DMS114 treated with DMSO at 0.1 percent for 48 hours (cell line): ENCODE measurements around the gene RAD51B.

ENCODE experiments used
- DNase-seq: peaks from one replicate; lab custom pipeline; 2025; ENCODE audit not compliant: unreplicated experiment; lab: John Stamatoyannopoulos, UW

Gene RAD51B

GRCh38 chr14:68230202-68230949, 410.8 kb downstream of the RAD51B start:
- no peak for DNase-seq

DNA sequence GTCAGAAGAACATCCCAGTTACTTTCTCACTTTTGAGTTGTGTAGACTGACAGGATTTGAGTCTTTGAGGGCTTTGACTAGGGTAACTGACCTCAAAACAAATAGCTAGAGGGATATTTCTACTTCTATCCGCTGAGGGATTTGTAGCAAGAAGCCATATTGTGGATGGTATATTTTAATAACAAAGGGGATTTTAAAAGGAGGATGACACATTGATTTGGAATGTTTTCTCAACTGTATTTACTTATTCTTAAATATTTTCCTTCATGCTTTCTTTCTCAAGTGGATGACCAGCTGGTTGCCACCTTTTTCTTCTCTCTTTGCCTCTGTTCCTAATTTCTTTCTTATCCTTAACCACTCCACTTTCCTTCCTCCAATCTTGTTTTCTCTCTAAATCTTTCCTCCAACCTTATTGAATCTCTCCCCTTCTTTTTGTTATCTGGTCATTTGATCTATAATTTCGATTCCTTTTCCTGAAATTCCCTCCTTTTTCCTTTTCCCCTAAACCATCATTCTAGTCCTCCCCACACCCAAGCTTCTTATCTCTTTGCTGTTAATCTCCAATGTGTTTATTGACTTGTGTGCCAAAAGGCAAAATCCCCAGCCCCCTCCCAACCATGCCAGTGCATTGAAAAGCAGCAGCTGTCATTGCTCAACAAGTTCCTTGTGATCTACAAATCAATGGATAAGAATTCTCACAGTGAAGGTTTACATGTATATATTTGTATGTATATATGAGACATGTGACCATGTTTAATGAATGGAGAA, 411.6 kb downstream of the RAD51B start:
- DNase-seq = no peak

DNA sequence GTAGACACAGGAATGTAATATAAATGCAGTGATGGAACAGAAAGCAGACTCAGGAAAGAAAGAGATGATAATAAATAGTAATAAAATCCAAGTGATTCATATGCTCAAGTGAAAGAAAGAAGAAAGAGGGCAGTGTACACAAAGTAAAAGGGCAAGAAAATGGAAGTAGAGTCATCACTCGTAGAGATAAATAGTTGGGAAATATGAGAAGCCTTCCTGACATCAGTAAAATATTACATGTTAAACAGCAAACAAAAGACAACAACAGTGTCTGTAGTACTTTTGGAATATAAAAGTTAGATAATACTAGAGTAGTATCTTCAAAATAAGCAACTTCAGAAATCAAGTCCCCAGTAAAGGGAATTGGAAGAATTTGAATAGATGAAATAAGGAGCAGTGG, 412.3 kb downstream of the RAD51B start:
- DNase-seq = no peak

DNA sequence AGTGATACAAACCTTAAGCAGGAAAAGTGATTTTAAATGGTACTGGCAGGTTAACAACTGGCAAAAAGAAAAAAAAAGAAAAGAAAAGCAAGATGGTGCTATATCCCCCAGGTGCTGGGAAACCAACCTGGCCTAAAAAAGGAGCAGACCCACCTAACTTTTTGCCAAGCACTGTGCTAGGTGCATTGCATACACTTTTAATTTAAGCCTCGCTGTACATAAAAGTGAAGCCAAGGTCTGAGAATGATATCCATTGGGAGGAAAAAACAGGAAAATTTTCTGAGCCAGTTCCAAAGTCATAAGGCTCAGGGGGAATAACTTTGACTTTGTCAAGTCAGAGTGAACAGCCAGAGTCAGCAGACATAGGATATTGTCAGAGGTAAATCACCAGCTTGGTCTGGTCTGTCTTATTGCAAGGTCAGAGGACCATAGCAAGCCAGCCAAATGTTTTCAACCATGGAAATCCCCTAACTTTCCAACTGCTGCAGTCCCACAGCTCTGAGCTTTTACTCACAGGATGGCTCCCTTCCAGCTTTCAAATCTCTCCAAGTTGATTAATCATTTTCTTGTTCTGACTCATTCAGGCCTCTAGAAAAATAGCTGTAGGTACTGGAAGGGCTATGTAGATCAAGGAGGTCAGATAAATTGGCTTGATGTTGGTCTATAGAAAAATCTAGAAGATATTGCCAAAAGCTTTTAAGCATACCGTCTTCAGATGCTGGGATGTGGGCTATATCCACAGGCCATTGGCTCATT, 412.9 kb downstream of the RAD51B start:
- DNase-seq = no peak

- DNase-seq = no peak
These were observed 413.7 kb downstream of the RAD51B start for GRCh38 chr14:68233101-68233784.

DNA sequence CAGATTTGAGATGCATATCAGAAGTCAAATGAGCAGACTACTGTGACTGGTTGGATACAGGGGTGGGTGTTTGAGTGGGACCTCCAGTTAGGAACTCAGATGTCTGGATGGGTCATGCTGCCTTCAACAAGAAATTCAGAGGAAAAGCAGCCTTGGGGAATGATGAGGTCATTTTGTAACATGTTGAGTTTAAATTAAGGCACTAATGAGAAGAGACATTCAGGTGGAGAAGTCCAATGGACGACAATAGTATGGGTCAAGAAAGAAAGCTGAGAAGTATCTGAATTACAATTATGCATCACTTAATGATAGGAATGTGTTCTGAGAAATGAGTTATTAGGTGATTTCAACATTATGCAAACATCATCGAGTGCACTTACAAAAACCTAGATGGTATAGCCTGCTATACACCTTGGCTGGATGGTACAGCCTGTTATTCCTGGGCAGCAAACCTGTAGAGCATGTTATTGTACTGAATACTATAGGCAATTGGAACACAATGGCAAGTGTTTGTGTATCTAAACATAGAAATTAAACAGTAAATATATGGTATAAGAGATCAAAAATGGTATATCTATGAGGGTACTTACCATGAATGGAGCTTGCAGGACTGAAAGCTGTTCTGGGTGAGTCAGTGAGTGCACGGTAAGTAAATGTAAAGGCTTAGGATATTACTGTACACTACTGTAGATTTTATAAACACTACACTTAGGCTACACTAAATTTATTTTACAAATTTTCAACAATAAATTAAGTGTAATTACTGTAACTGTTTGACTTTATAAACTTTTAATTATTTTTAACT, 414.7 kb downstream of the RAD51B start:
- no peak for DNase-seq

DNA sequence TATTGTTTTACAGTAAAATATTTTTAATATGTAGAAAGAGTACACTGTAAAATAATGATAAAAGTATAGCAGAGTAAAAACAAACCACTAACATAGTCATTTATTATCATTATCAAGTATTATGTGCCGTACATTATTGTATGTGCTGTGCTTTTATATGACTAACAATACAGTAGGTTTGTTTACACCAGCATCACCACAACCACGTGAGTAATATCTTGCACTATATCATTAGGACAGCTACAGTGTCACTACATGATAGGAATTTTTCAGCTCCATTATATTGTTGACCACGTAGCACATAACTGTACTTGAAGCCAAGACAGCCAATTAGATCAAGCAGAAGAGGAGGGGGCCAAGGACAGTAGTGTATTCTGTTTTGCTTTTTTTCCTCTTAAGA, 415.4 kb downstream of the RAD51B start:
- no peak for DNase-seq

GRCh38 chr14:68236582-68237458, 417.2 kb downstream of the RAD51B start:
- DNase-seq = no peak

DNA sequence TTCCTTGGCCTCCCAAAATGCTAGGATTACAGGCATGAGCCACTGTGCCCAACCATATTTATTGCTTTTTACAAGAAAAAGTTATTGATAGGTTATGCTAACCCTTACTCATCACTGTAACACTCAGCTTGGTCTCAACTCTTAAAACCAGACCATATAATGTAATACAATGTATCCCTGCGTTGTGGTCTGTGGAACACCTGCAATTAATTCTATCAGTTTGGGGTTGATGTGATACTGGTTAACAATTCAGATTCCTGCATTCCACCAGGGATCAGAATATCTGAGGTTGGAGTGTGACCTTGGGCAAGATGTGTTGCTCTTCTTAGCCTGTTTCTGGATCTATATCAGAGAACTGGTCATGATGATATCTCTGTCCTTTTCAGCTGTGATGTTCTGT, 419.0 kb downstream of the RAD51B start:
- no peak for DNase-seq

- no peak for DNase-seq
These were observed 419.4 kb downstream of the RAD51B start for GRCh38 chr14:68238976-68239375.

DNA sequence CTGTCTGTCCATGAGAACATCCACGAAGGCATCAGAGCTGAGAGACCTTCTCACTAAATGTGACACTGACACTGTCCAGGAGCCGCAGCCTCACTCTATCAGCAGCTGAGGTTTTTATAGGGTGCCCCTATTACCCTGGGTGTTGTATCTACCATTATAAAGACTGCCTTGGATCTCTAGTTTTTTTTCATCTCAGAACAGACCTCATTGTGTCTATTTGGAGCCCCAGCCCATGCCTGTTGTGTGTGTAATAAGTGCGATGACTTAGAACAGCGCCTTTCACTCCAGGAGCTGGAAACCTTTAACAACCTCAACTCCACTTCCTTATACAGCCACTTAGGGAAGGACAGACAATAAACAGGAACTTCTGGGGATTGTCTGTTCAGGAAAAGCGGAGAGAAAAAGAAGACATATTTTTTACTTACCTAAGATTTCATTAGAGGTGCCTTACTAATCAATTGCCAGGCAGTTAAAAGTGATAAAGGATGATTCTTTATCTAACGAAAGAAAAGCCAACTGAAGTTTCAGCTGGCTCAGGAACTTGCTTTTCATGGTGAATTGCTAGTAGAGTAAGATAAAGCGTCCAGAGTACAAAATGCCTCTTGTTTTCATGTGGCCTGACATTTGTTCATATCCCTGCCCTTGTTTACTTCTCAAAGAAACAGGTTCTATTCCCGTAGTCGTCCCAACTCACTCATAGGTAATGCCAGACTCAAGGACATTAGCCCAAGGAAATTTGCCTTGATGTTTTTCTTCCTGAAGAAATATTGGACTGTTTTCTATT, 420.6 kb downstream of the RAD51B start:
- no peak for DNase-seq

DNA sequence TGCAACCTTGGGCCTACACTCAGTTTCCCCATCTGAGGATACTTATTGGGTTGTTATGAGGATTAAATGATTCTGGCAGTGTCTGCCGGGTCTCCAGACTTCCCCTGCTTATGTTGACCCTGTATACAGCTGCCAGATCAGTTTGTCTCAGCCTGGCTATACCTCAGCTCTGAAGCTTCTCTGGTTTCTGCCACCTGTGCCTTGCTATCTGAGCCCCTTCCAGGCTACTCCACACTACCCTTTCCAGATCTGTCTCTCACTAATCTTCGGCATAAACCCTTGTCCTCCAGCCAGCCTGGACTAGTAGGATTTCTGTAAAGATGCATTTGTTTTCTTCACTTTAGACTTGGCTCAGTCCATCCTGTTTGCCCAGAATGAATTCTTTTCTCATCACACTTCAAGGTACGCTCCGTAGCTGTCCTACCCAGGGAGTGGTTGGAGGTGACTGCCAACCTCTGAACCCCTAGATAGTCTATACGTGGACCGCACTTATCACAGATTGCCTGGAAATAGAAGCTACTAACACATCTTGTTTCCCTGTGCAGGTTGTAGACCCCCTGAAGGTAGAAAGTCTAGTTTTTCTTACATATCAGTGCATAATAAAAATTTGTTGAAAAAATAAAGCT, 422.4 kb downstream of the RAD51B start:
- no peak for DNase-seq

- no peak for DNase-seq
These were observed 424.0 kb downstream of the RAD51B start for GRCh38 chr14:68243450-68244010.

- DNase-seq = no peak
These were observed 424.8 kb downstream of the RAD51B start for GRCh38 chr14:68244262-68244980.

GRCh38 chr14:68245146-68246073, 425.8 kb downstream of the RAD51B start:
- DNase-seq = no peak
